ENCODE results near the gene DNAJC1. TPM values are rescaled to one million over a fixed set of nuclear protein-coding genes. Genes with fewer than 3 reads are reported as not detected.

Gene DNAJC1
- total RNA-seq, 1 experiment from 2014 or later = 12.9 TPM

DNA sequence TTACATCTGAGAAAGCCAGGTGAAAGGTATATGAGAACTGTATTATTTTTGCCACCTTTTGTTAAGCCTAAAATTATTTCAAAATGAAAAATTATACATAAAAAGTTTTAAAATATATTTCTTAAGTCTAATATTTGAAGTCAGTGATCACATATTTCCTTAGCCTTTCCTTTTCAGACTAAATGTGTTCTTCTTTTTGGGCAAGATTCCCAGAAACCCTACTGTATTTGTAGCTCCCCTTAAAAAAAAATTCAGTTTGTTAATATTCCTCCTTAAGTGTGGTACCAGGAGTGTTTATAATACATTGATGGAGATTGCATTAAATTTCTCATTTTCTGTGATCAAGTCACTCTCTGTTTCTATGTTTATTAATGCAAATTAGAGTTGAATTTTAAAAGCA, 22.8 kb downstream of the DNAJC1 start:
- H3K27me3 ChIP-seq (ENCODE audit: control insufficient read depth, insufficient read depth, low read length) = no peaks in the 10 kb centered on the region
- no peak for ATAC-seq
- ChIA-PET POLR2A (no interaction called here), CTCF (no interaction called here)
- in situ Hi-C loops (cut with HindIII; ENCODE audit: low pct_unique_long_range_greater_than_20kb, low sequenced_read_pairs) (no loop called here), intact Hi-C loops (cut with micrococcal nuclease; ENCODE audit: unreplicated experiment) (no loop called here)
- DNase-seq (ENCODE audit: low read depth, low spot score) = no peak
- TF ChIP-seq, protein P1, sequence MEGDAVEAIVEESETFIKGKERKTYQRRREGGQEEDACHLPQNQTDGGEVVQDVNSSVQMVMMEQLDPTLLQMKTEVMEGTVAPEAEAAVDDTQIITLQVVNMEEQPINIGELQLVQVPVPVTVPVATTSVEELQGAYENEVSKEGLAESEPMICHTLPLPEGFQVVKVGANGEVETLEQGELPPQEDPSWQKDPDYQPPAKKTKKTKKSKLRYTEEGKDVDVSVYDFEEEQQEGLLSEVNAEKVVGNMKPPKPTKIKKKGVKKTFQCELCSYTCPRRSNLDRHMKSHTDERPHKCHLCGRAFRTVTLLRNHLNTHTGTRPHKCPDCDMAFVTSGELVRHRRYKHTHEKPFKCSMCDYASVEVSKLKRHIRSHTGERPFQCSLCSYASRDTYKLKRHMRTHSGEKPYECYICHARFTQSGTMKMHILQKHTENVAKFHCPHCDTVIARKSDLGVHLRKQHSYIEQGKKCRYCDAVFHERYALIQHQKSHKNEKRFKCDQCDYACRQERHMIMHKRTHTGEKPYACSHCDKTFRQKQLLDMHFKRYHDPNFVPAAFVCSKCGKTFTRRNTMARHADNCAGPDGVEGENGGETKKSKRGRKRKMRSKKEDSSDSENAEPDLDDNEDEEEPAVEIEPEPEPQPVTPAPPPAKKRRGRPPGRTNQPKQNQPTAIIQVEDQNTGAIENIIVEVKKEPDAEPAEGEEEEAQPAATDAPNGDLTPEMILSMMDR (IDR thresholded peaks at IDR 0.05) = no peak
- TF ChIP-seq POLR2AphosphoS5 (IDR thresholded peaks at IDR 0.05; ENCODE audit: low read depth, low read length) = no peak
- TF ChIP-seq SIN3A (IDR thresholded peaks at IDR 0.05; ENCODE audit: borderline replicate concordance, insufficient read depth, low read depth, low read length) = no peak
- TF ChIP-seq, protein P2, sequence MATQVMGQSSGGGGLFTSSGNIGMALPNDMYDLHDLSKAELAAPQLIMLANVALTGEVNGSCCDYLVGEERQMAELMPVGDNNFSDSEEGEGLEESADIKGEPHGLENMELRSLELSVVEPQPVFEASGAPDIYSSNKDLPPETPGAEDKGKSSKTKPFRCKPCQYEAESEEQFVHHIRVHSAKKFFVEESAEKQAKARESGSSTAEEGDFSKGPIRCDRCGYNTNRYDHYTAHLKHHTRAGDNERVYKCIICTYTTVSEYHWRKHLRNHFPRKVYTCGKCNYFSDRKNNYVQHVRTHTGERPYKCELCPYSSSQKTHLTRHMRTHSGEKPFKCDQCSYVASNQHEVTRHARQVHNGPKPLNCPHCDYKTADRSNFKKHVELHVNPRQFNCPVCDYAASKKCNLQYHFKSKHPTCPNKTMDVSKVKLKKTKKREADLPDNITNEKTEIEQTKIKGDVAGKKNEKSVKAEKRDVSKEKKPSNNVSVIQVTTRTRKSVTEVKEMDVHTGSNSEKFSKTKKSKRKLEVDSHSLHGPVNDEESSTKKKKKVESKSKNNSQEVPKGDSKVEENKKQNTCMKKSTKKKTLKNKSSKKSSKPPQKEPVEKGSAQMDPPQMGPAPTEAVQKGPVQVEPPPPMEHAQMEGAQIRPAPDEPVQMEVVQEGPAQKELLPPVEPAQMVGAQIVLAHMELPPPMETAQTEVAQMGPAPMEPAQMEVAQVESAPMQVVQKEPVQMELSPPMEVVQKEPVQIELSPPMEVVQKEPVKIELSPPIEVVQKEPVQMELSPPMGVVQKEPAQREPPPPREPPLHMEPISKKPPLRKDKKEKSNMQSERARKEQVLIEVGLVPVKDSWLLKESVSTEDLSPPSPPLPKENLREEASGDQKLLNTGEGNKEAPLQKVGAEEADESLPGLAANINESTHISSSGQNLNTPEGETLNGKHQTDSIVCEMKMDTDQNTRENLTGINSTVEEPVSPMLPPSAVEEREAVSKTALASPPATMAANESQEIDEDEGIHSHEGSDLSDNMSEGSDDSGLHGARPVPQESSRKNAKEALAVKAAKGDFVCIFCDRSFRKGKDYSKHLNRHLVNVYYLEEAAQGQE (IDR thresholded peaks at IDR 0.05; ENCODE audit: insufficient read depth in 1 of 2, low read depth in 2 of 2, low read length in 1 of 2) = no peak
- TF ChIP-seq TCF7L2 (IDR thresholded peaks at IDR 0.05; ENCODE audit: low read depth, low read length) = no peak
- H3K9me3 ChIP-seq (ENCODE audit: control insufficient read depth, insufficient read depth, low read depth, low read length) = no peaks in the 10 kb centered on the region
- BruUV-seq (replicated peaks) = no TSS peak
- no peaks in the 10 kb centered on the region for H3K36me3 ChIP-seq (ENCODE audit: control insufficient read depth, insufficient read depth, low read length)
- H3K4me3 ChIP-seq (ENCODE audit: low read depth in 2 of 2, low read length in 2 of 2) = no peak overlapping the region
- no peak overlapping the region for H3K27ac ChIP-seq (ENCODE audit: low read length)
- no peaks in the 10 kb centered on the region for H3K4me1 ChIP-seq (ENCODE audit: control insufficient read depth, insufficient read depth, low read length)

DNA sequence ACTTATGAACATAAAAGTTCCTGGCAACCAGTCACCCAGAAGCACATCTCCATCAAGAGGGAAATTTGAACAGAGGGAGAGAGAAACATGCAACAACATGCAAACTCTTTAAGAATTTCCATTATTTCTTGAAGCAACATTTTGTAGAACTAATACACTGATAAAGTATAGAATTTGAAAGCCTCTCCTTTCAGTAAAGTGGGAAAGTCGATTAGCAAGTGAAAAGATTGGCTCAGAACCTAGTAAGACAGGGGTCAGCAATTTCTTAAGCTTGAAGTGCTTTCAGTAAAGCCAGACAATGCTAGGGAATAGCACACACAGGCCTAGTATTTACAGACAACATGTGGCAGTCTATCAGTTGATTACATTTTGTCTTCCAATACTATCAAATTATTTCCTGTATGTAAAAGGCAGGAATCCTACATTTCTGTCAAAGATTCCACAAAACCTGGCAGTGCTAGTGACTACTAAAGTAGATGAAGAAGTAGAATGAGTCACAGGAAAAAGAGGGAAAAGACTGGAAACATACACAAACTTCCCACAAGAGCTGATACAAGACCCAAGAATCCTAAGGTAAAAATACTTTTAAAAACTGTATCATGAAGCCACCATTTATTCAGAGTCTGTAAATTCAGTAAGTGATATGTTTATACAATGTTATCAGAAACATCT, 25.2 kb downstream of the DNAJC1 start:
- H3K27ac ChIP-seq (ENCODE audit: low read length) = no peak overlapping the region
- intact Hi-C loops (cut with micrococcal nuclease; ENCODE audit: unreplicated experiment) = no loop called here
- no peak overlapping the region for H3K4me3 ChIP-seq (ENCODE audit: low read depth in 2 of 2, low read length in 2 of 2)
- CTCF ChIA-PET = no interaction called here
- no peak for TF ChIP-seq TCF7L2 (IDR thresholded peaks at IDR 0.05; ENCODE audit: low read depth, low read length)
- no peak for TF ChIP-seq POLR2AphosphoS5 (IDR thresholded peaks at IDR 0.05; ENCODE audit: low read depth, low read length)
- TF ChIP-seq, protein P1 (IDR thresholded peaks at IDR 0.05) = no peak
- TF ChIP-seq, protein P2 (IDR thresholded peaks at IDR 0.05; ENCODE audit: insufficient read depth in 1 of 2, low read depth in 2 of 2, low read length in 1 of 2) = no peak
- no peak for TF ChIP-seq SIN3A (IDR thresholded peaks at IDR 0.05; ENCODE audit: borderline replicate concordance, insufficient read depth, low read depth, low read length)
- H3K9me3 ChIP-seq (ENCODE audit: control insufficient read depth, insufficient read depth, low read depth, low read length) = no peaks in the 10 kb centered on the region
- DNase-seq (ENCODE audit: low read depth, low spot score) = no peak
- no peaks in the 10 kb centered on the region for H3K27me3 ChIP-seq (ENCODE audit: control insufficient read depth, insufficient read depth, low read length)
- ATAC-seq = no peak
- POLR2A ChIA-PET = no interaction called here
- H3K4me1 ChIP-seq (ENCODE audit: control insufficient read depth, insufficient read depth, low read length) = no peaks in the 10 kb centered on the region
- in situ Hi-C loops (cut with HindIII; ENCODE audit: low pct_unique_long_range_greater_than_20kb, low sequenced_read_pairs) = no loop called here
- no TSS peak for BruUV-seq (replicated peaks)
- H3K36me3 ChIP-seq (ENCODE audit: control insufficient read depth, insufficient read depth, low read length) = no peaks in the 10 kb centered on the region

All from Panc1 (cell line).